HepG2 (cell line): ENCODE data around the gene TRPT1. TPM values are rescaled to one million over a fixed set of nuclear protein-coding genes. Genes with fewer than 3 reads are reported as not detected.

Experiments used
- CBFB ChIP-seq: sonication (generic); formaldehyde crosslinking; IDR thresholded peaks from 2 replicates; pipeline ENCODE4 v1.4.0; 2020; ENCODE audit warnings: missing genetic modification reagents
- CENPT ChIP-seq: sonication (generic); formaldehyde crosslinking; IDR thresholded peaks from 2 replicates; pipeline ENCODE4 v1.8.0; 2022; ENCODE audit warnings: low read depth, mild to moderate bottlenecking, moderate library complexity, missing genetic modification reagents
- CHD4 ChIP-seq: fragments of 200-600 bp; sonication (generic); IDR thresholded peaks from 2 replicates; pipeline ENCODE4 v1.7.0; 2017; ENCODE audit warnings: mild to moderate bottlenecking, low read length, borderline replicate concordance
- HOXA9 ChIP-seq: sonication (generic); formaldehyde crosslinking; IDR thresholded peaks from 2 replicates; pipeline ENCODE4 v1.8.1; 2022; ENCODE audit warnings: missing genetic modification reagents, mild to moderate bottlenecking, moderate library complexity, borderline replicate concordance
- KLF12 ChIP-seq: sonication (generic); formaldehyde crosslinking; IDR thresholded peaks from 2 replicates; pipeline ENCODE4 v1.4.0; 2020; ENCODE audit warnings: missing genetic modification reagents, borderline replicate concordance
- MIXL1 ChIP-seq: IDR thresholded peaks from 2 replicates; pipeline ENCODE4 v1.6.1; 2016
- MLLT10 ChIP-seq: sonication (generic); formaldehyde crosslinking; IDR thresholded peaks from 2 replicates; pipeline ENCODE4 v1.4.0; 2020; ENCODE audit warnings: missing genetic modification reagents
- MXD4 ChIP-seq: IDR thresholded peaks from 2 replicates; pipeline ENCODE4 v1.6.1; 2016; ENCODE audit warnings: mild to moderate bottlenecking, missing biosample characterization, missing genetic modification reagents
- MXI1 ChIP-seq: IDR thresholded peaks from 3 replicates; pipeline ENCODE4 v1.6.1; 2012; ENCODE audit warnings: low read depth, low read length, inconsistent platforms, borderline replicate concordance
- NFIB ChIP-seq: sonication (generic); formaldehyde crosslinking; IDR thresholded peaks from 2 replicates; pipeline ENCODE4 v1.9.0; 2021; ENCODE audit warnings: missing genetic modification reagents, mild to moderate bottlenecking, borderline replicate concordance
- NFYB ChIP-seq: sonication (generic); formaldehyde crosslinking; IDR thresholded peaks from 2 replicates; pipeline ENCODE4 v1.4.0; 2020; ENCODE audit warnings: missing genetic modification reagents
- NFYC ChIP-seq: IDR thresholded peaks from 2 replicates; pipeline ENCODE4 v1.6.1; 2016; ENCODE audit warnings: missing genetic modification reagents, missing compliant biosample characterization
- POGZ ChIP-seq: sonication (generic); formaldehyde crosslinking; IDR thresholded peaks from 2 replicates; pipeline ENCODE4 v1.4.0; 2020; ENCODE audit warnings: mild to moderate bottlenecking, missing genetic modification reagents
- RFX3 ChIP-seq: IDR thresholded peaks from 2 replicates; pipeline ENCODE4 v1.6.1; 2016; ENCODE audit warnings: missing biosample characterization, missing genetic modification reagents
- SNAPC2 ChIP-seq: sonication (generic); formaldehyde crosslinking; IDR thresholded peaks from 2 replicates; pipeline ENCODE4 v1.8.1; 2022; ENCODE audit warnings: mild to moderate bottlenecking, missing genetic modification reagents
- SRF ChIP-seq: IDR thresholded peaks from 2 replicates; pipeline ENCODE4 v1.6.1; 2011; ENCODE audit warnings: mild to moderate bottlenecking, low read depth, low read length, moderate library complexity
- ZBTB21 ChIP-seq: sonication (generic); formaldehyde crosslinking; IDR thresholded peaks from 2 replicates; pipeline ENCODE4 v1.4.0; 2020; ENCODE audit warnings: missing genetic modification reagents
- ZBTB7A ChIP-seq: sonication (generic); formaldehyde crosslinking; IDR thresholded peaks from 2 replicates; pipeline ENCODE4 v1.8.0; 2022; ENCODE audit warnings: mild to moderate bottlenecking, missing genetic modification reagents
- ZNF17 ChIP-seq: sonication (generic); formaldehyde crosslinking; IDR thresholded peaks from 2 replicates; pipeline ENCODE4 v1.5.0; 2020; ENCODE audit warnings: mild to moderate bottlenecking, missing genetic modification reagents
- ZNF33B ChIP-seq: sonication (generic); formaldehyde crosslinking; IDR thresholded peaks from 2 replicates; pipeline ENCODE4 v1.5.1; 2020; ENCODE audit warnings: mild to moderate bottlenecking, missing genetic modification reagents
- ZNF614 ChIP-seq: IDR thresholded peaks from 2 replicates; pipeline ENCODE4 v1.6.1; 2018; ENCODE audit warnings: missing biosample characterization, missing genetic modification reagents, inconsistent platforms, borderline replicate concordance
- ZNF737 ChIP-seq: sonication (generic); formaldehyde crosslinking; IDR thresholded peaks from 2 replicates; pipeline ENCODE4 v1.5.0; 2020; ENCODE audit warnings: missing genetic modification reagents, mild to moderate bottlenecking, borderline replicate concordance
- ZNF747 ChIP-seq: sonication (generic); formaldehyde crosslinking; IDR thresholded peaks from 2 replicates; pipeline ENCODE4 v1.8.1; 2023; ENCODE audit warnings: missing genetic modification reagents, mild to moderate bottlenecking, borderline replicate concordance
- ZNF749 ChIP-seq: sonication (generic); formaldehyde crosslinking; IDR thresholded peaks from 2 replicates; pipeline ENCODE4 v1.8.0; 2022; ENCODE audit warnings: mild to moderate bottlenecking, missing genetic modification reagents, moderate library complexity, borderline replicate concordance
- ZNF781 ChIP-seq: sonication (generic); formaldehyde crosslinking; IDR thresholded peaks from 2 replicates; pipeline ENCODE4 v1.5.1; 2020; ENCODE audit warnings: borderline replicate concordance, mild to moderate bottlenecking, missing genetic modification reagents; ENCODE audit errors: not compliant biosample characterization
- polyA plus RNA-seq, 8 experiments: library from polyadenylated mRNA; depleted of rRNA in 3 of 8; stranded (reverse) in 7 of 8; unstranded in 1 of 8; fragments of >200 nt; fragmentation: Illumina TruSeq in 4 of 8; extraction: Trizol in 4 of 8; gene quantifications; 2 replicates each; pipeline versions ENCODE4 v1.2.1 to v1.2.3, GENCODE V29; 2011 to 2016; ENCODE audit warnings: low read depth in 4 of 8, missing spikeins in 1 of 8, mixed read lengths in 1 of 8; ENCODE audit not compliant: insufficient read depth in 1 of 8
- total RNA-seq, 5 experiments: library from RNA; depleted of rRNA; stranded (reverse); fragments of >200 nt; fragmentation: Illumina TruSeq; extraction: Trizol; gene quantifications; 2 replicates each; pipeline ENCODE4 v1.2.3, GENCODE V29; 2016; ENCODE audit warnings: low read depth in 1 of 5
- TF ChIP-seq, protein P1 (sequence below): sonication (generic); formaldehyde crosslinking; IDR thresholded peaks from 2 replicates; pipeline ENCODE4 v1.5.0; 2020; ENCODE audit warnings: missing genetic modification reagents
- TF ChIP-seq, protein P2 (sequence below): sonication (generic); formaldehyde crosslinking; IDR thresholded peaks from 2 replicates; pipeline ENCODE4 v1.4.0; 2020; ENCODE audit warnings: missing genetic modification reagents
- TF ChIP-seq, protein P3 (sequence below): sonication (generic); formaldehyde crosslinking; IDR thresholded peaks from 2 replicates; pipeline ENCODE4 v1.8.1; 2022; ENCODE audit warnings: low read depth, mild to moderate bottlenecking, missing genetic modification reagents

The TRPT1 gene
- total and polyA plus RNA-seq, 2 of the 13 experiments (the other 11 are each of a cell fraction or from before 2014, with no cell fraction given), result 24.8 to 40.7 TPM

DNA sequence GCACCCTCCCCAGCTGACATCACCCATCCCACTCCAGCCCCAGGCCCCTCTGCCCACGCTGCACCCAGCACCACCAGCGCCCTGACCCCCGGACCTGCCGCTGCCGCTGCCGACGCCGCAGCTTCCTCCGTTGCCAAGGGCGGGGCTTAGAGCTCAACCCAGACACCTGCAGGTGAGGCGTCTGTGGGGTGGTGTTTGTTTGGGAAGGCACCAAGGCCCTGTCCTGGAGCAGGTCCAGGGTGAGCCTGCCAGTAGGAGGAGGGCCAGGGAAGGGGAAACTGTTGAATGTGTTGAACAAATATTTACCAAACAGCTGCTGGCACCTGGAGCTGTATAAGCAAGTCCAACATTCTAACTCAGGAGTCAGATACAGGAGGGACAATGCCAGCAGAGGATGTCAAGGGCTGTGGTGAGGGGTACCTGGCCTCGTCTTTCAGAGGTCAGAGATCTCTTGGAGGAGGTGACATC lies 11.5 kb upstream of the TRPT1 start (continued):
- TF ChIP-seq SNAPC2 (CRISPR knock-in tag) (no peak), CENPT (no peak), ZNF614 (peak; percentile 45; the same call in 1 of the 2 replicates), ZBTB7A (CRISPR knock-in tag) (peak; percentile 38; the same call in 1 of the 2 replicates), NFIB (CRISPR knock-in tag) (no peak), ZNF17 (CRISPR knock-in tag) (no peak), ZBTB21 (CRISPR knock-in tag) (no peak), ZNF747 (no peak), ZNF781 (CRISPR knock-in tag) (no peak), MIXL1 (CRISPR knock-in tag) (peak; percentile 20; the same call in 1 of the 2 replicates), ZNF749 (CRISPR knock-in tag) (no peak), POGZ (CRISPR knock-in tag) (no peak), SRF (no peak), MXD4 (0 out of 2 replicates have a peak, but pooled peaks have one; percentile 32), HOXA9 (CRISPR knock-in tag) (peak; percentile 51; the same call in 1 of the 2 replicates), NFYB (CRISPR knock-in tag) (peak; percentile 24; the same call in 1 of the 2 replicates), RFX3 (CRISPR knock-in tag) (peak; percentile 81), MXI1 (peak; percentile 81; the same call in 1 of the 3 replicates), ZNF33B (CRISPR knock-in tag) (no peak), NFYC (peak; percentile 27; the same call in 1 of the 2 replicates), ZNF737 (no peak), CBFB (CRISPR knock-in tag) (no peak), MLLT10 (CRISPR knock-in tag) (no peak), CHD4 (0 out of 2 replicates have a peak, but pooled peaks have one; percentile 65), KLF12 (CRISPR knock-in tag) (no peak)
- TF ChIP-seq, protein P1, sequence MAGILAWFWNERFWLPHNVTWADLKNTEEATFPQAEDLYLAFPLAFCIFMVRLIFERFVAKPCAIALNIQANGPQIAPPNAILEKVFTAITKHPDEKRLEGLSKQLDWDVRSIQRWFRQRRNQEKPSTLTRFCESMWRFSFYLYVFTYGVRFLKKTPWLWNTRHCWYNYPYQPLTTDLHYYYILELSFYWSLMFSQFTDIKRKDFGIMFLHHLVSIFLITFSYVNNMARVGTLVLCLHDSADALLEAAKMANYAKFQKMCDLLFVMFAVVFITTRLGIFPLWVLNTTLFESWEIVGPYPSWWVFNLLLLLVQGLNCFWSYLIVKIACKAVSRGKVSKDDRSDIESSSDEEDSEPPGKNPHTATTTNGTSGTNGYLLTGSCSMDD (CRISPR knock-in tag), result no peak
- TF ChIP-seq, protein P2, sequence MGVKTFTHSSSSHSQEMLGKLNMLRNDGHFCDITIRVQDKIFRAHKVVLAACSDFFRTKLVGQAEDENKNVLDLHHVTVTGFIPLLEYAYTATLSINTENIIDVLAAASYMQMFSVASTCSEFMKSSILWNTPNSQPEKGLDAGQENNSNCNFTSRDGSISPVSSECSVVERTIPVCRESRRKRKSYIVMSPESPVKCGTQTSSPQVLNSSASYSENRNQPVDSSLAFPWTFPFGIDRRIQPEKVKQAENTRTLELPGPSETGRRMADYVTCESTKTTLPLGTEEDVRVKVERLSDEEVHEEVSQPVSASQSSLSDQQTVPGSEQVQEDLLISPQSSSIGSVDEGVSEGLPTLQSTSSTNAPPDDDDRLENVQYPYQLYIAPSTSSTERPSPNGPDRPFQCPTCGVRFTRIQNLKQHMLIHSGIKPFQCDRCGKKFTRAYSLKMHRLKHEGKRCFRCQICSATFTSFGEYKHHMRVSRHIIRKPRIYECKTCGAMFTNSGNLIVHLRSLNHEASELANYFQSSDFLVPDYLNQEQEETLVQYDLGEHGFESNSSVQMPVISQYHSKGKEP, result no peak
- TF ChIP-seq, protein P3, sequence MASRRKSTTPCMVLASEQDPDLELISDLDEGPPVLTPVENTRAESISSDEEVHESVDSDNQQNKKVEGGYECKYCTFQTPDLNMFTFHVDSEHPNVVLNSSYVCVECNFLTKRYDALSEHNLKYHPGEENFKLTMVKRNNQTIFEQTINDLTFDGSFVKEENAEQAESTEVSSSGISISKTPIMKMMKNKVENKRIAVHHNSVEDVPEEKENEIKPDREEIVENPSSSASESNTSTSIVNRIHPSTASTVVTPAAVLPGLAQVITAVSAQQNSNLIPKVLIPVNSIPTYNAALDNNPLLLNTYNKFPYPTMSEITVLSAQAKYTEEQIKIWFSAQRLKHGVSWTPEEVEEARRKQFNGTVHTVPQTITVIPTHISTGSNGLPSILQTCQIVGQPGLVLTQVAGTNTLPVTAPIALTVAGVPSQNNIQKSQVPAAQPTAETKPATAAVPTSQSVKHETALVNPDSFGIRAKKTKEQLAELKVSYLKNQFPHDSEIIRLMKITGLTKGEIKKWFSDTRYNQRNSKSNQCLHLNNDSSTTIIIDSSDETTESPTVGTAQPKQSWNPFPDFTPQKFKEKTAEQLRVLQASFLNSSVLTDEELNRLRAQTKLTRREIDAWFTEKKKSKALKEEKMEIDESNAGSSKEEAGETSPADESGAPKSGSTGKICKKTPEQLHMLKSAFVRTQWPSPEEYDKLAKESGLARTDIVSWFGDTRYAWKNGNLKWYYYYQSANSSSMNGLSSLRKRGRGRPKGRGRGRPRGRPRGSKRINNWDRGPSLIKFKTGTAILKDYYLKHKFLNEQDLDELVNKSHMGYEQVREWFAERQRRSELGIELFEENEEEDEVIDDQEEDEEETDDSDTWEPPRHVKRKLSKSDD, result no peak
